Measurements from ENCODE around the gene RHOF.

RHOF gene

GRCh38 chr12:121793440-121793837 is at the start of gene RHOF:
RHOF (minus strand) TSS chr12:121793688; CDS start chr12:121793633, 55 bp downstream.
- no peak for DNase-seq (ENCODE audit: low read depth)

GRCh38 chr12:121839993-121840761 is 46.7 kb upstream of the RHOF start:
- DNase-seq (ENCODE audit: low read depth): no peak

- DNase-seq (ENCODE audit: low read depth): peak; percentile 100
These were observed 45.9 kb upstream of the RHOF start for GRCh38 chr12:121839106-121839992.

- no peak for DNase-seq (ENCODE audit: low read depth)
These were observed 44.6 kb upstream of the RHOF start for GRCh38 chr12:121838126-121838525.

GRCh38 chr12:121837680-121838079 is 44.2 kb upstream of the RHOF start:
- DNase-seq (ENCODE audit: low read depth): no peak

GRCh38 chr12:121831571-121832245 is 38.2 kb upstream of the RHOF start:
- no peak for DNase-seq (ENCODE audit: low read depth)

- DNase-seq (ENCODE audit: low read depth): no peak
These were observed 37.2 kb upstream of the RHOF start for GRCh38 chr12:121830588-121831265.

GRCh38 chr12:121830134-121830533 is 36.6 kb upstream of the RHOF start:
- DNase-seq (ENCODE audit: low read depth): no peak

GRCh38 chr12:121829250-121829918 is 35.9 kb upstream of the RHOF start:
- no peak for DNase-seq (ENCODE audit: low read depth)

GRCh38 chr12:121828826-121829225 is 35.3 kb upstream of the RHOF start:
- no peak for DNase-seq (ENCODE audit: low read depth)

- no peak for DNase-seq (ENCODE audit: low read depth)
These were observed 34.8 kb upstream of the RHOF start for GRCh38 chr12:121828306-121828705.

GRCh38 chr12:121827351-121828099 is 34.0 kb upstream of the RHOF start:
- no peak for DNase-seq (ENCODE audit: low read depth)

- no peak for DNase-seq (ENCODE audit: low read depth)
These were observed 33.0 kb upstream of the RHOF start for GRCh38 chr12:121826318-121827150.

- DNase-seq (ENCODE audit: low read depth): no peak
These were observed 31.6 kb upstream of the RHOF start for GRCh38 chr12:121825041-121825523.

GRCh38 chr12:121823727-121824115 is 30.2 kb upstream of the RHOF start:
- DNase-seq (ENCODE audit: low read depth): no peak

GRCh38 chr12:121823101-121823726 is 29.7 kb upstream of the RHOF start:
- DNase-seq (ENCODE audit: low read depth): no peak

- no peak for DNase-seq (ENCODE audit: low read depth)
These were observed 29.1 kb upstream of the RHOF start for GRCh38 chr12:121822393-121823100.

GRCh38 chr12:121820056-121820455 is 26.6 kb upstream of the RHOF start:
- DNase-seq (ENCODE audit: low read depth): no peak
